Astrocyte (in vitro differentiated cells and primary cell): Measurements from ENCODE around the gene MAP3K4. TPM values are rescaled to one million over a fixed set of nuclear protein-coding genes. Genes with fewer than 3 reads are reported as not detected.
A peak's percentile ranks its signal among the peaks of the same experiment; 100 is the strongest.

ENCODE experiments used
- DNase-seq: peaks from one replicate; pipeline ENCODE4 v3.0.0-alpha.2; 2010; ENCODE audit warnings: low read depth
- FAIRE-seq: peaks from 2 replicates; lab custom pipeline; 2011; peaks lifted over from hg19 to GRCh38; lab: Jason Lieb, UNC
- H2AFZ ChIP-seq: 2 replicates; pipeline ENCODE4 v1.6.0; 2012; ENCODE audit warnings: low read depth, low read length, inconsistent platforms
- H3K27ac ChIP-seq: 2 replicates; pipeline ENCODE4 v1.5.1; 2011; ENCODE audit warnings: low read depth, low read length, inconsistent platforms
- H3K27me3 ChIP-seq: 2 replicates; pipeline ENCODE4 v1.6.0; 2011; ENCODE audit warnings: low read length, inconsistent platforms; ENCODE audit not compliant: insufficient read depth
- H3K36me3 ChIP-seq: 2 replicates; pipeline ENCODE4 v1.5.1; 2011; ENCODE audit warnings: low read length, inconsistent platforms; ENCODE audit not compliant: insufficient read depth
- H3K4me1 ChIP-seq: 2 replicates; pipeline ENCODE4 v1.5.1; 2011; ENCODE audit warnings: low read length, inconsistent platforms; ENCODE audit not compliant: insufficient read depth
- H3K4me2 ChIP-seq: 2 replicates; pipeline ENCODE4 v1.6.0; 2012; ENCODE audit warnings: low read length, inconsistent platforms
- H3K4me3 ChIP-seq: 2 replicates; pipeline ENCODE4 v1.5.1; 2011; ENCODE audit warnings: low read depth, mild to moderate bottlenecking, low read length, inconsistent platforms; ENCODE audit not compliant: insufficient read depth
- H3K79me2 ChIP-seq: 2 replicates; pipeline ENCODE4 v1.6.0; 2012; ENCODE audit warnings: mild to moderate bottlenecking, low read length, inconsistent platforms; ENCODE audit not compliant: insufficient read depth
- H3K9ac ChIP-seq: 2 replicates; pipeline ENCODE4 v1.6.0; 2012; ENCODE audit warnings: mild to moderate bottlenecking, low read length, inconsistent platforms
- H3K9me3 ChIP-seq: 2 replicates; pipeline ENCODE4 v1.5.1; 2012; ENCODE audit warnings: low read depth, mild to moderate bottlenecking, low read length, inconsistent platforms; ENCODE audit not compliant: insufficient read depth
- H4K20me1 ChIP-seq: 2 replicates; pipeline ENCODE4 v1.6.0; 2012; ENCODE audit warnings: low read length, inconsistent platforms; ENCODE audit not compliant: insufficient read depth
- H3K27ac Mint-ChIP-seq: one replicate; pipeline ENCODE4 v1.8.0; 2021; ENCODE audit warnings: mild to moderate bottlenecking, mixed read lengths; ENCODE audit not compliant: unreplicated experiment
- H3K27me3 Mint-ChIP-seq: one replicate; pipeline ENCODE4 v1.8.0; 2021; ENCODE audit warnings: low read depth, mixed read lengths; ENCODE audit not compliant: unreplicated experiment
- H3K36me3 Mint-ChIP-seq: one replicate; pipeline ENCODE4 v1.8.0; 2021; ENCODE audit warnings: low read depth, mixed read lengths; ENCODE audit not compliant: unreplicated experiment
- H3K4me1 Mint-ChIP-seq: one replicate; pipeline ENCODE4 v1.8.0; 2021; ENCODE audit warnings: low read depth, mixed read lengths; ENCODE audit not compliant: unreplicated experiment
- H3K4me3 Mint-ChIP-seq: one replicate; pipeline ENCODE4 v1.8.0; 2021; ENCODE audit warnings: mild to moderate bottlenecking, moderate library complexity, mixed read lengths; ENCODE audit not compliant: unreplicated experiment
- H3K9me3 Mint-ChIP-seq: one replicate; pipeline ENCODE4 v1.8.0; 2021; ENCODE audit warnings: mild to moderate bottlenecking, mixed read lengths; ENCODE audit not compliant: unreplicated experiment
- EZH2 ChIP-seq: IDR thresholded peaks from 2 replicates; pipeline ENCODE4 v1.6.1; 2012; ENCODE audit warnings: mild to moderate bottlenecking, low read length, inconsistent platforms; ENCODE audit not compliant: insufficient read depth
- total RNA-seq: library from RNA; stranded (reverse); gene quantifications from 2 replicates; pipeline ENCODE4 v1.2.1, GENCODE V29; 2021
- TF ChIP-seq, protein P1 (sequence below): IDR thresholded peaks from 2 replicates; pipeline ENCODE4 v1.5.1; 2011; ENCODE audit warnings: low read depth, mild to moderate bottlenecking, inconsistent platforms, low read length, moderate library complexity; ENCODE audit not compliant: insufficient read depth

Gene MAP3K4
- total RNA-seq, 1 donor from 2014 or later = 22.1 TPM

- peak overlapping the region; percentile 70 for H3K27ac Mint-ChIP-seq
- Histone ChIP-seq H3K9me3 (no peaks in the 10 kb centered on the region), H3K36me3 (peaks cover 30% of the 10 kb centered on the region), H4K20me1 (no peaks in the 10 kb centered on the region), H2AFZ (no peak overlapping the region), H3K79me2 (no peaks in the 10 kb centered on the region), H3K9ac (no peak overlapping the region), H3K4me1 (peaks cover 16% of the 10 kb centered on the region), H3K27me3 (no peaks in the 10 kb centered on the region), H3K27ac (peak overlapping the region; percentile 32), H3K4me2 (no peak overlapping the region), H3K4me3 (no peak overlapping the region)
- FAIRE-seq (no peak), DNase-seq (peak; percentile 63)
- TF ChIP-seq, protein P1, sequence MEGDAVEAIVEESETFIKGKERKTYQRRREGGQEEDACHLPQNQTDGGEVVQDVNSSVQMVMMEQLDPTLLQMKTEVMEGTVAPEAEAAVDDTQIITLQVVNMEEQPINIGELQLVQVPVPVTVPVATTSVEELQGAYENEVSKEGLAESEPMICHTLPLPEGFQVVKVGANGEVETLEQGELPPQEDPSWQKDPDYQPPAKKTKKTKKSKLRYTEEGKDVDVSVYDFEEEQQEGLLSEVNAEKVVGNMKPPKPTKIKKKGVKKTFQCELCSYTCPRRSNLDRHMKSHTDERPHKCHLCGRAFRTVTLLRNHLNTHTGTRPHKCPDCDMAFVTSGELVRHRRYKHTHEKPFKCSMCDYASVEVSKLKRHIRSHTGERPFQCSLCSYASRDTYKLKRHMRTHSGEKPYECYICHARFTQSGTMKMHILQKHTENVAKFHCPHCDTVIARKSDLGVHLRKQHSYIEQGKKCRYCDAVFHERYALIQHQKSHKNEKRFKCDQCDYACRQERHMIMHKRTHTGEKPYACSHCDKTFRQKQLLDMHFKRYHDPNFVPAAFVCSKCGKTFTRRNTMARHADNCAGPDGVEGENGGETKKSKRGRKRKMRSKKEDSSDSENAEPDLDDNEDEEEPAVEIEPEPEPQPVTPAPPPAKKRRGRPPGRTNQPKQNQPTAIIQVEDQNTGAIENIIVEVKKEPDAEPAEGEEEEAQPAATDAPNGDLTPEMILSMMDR = no peak
- TF ChIP-seq EZH2 = no peak
- H3K4me1 Mint-ChIP-seq = peaks cover 17% of the 10 kb centered on the region
- no peaks in the 10 kb centered on the region for H3K27me3 Mint-ChIP-seq
- H3K9me3 Mint-ChIP-seq = no peaks in the 10 kb centered on the region
- no peak overlapping the region for H3K4me3 Mint-ChIP-seq
- H3K36me3 Mint-ChIP-seq = peaks cover 20% of the 10 kb centered on the region
Observed at GRCh38 chr6:161104966-161105365, 113.4 kb downstream of the MAP3K4 start.

GRCh38 chr6:161105408-161105807 lies 113.8 kb downstream of the MAP3K4 start:
- no peaks in the 10 kb centered on the region for H3K27me3 ChIP-seq
- no peak for FAIRE-seq
- no peak overlapping the region for H3K4me3 ChIP-seq
- TF ChIP-seq, protein P1 = no peak
- TF ChIP-seq EZH2 = no peak
- peaks cover 16% of the 10 kb centered on the region for H3K4me1 ChIP-seq
- H3K4me1 Mint-ChIP-seq = peaks cover 17% of the 10 kb centered on the region
- peaks cover 32% of the 10 kb centered on the region for H3K36me3 ChIP-seq
- no peaks in the 10 kb centered on the region for H4K20me1 ChIP-seq
- DNase-seq = no peak
- no peak overlapping the region for H3K9ac ChIP-seq
- H3K9me3 Mint-ChIP-seq = no peaks in the 10 kb centered on the region
- H3K4me2 ChIP-seq = no peak overlapping the region
- no peaks in the 10 kb centered on the region for H3K27me3 Mint-ChIP-seq
- no peaks in the 10 kb centered on the region for H3K79me2 ChIP-seq
- H3K36me3 Mint-ChIP-seq = peaks cover 24% of the 10 kb centered on the region
- H3K4me3 Mint-ChIP-seq = no peak overlapping the region
- H3K27ac Mint-ChIP-seq = no peak overlapping the region
- H3K9me3 ChIP-seq = no peaks in the 10 kb centered on the region
- no peak overlapping the region for H2AFZ ChIP-seq
- peak overlapping the region; percentile 30 for H3K27ac ChIP-seq
